COLO668 (cell line): ENCODE data around the gene ANXA2.

Experiments used
- DNase-seq: peaks from one replicate; lab custom pipeline; 2025; ENCODE audit not compliant: unreplicated experiment; lab: John Stamatoyannopoulos, UW

ANXA2 gene

GRCh38 chr15:60372227-60372626 is 25.6 kb downstream of the ANXA2 start:
- DNase-seq: no peak

- peak; percentile 52 for DNase-seq
These were observed 26.4 kb downstream of the ANXA2 start for GRCh38 chr15:60371175-60372051.

- DNase-seq: no peak
These were observed 27.0 kb downstream of the ANXA2 start for GRCh38 chr15:60370869-60371136.

DNA sequence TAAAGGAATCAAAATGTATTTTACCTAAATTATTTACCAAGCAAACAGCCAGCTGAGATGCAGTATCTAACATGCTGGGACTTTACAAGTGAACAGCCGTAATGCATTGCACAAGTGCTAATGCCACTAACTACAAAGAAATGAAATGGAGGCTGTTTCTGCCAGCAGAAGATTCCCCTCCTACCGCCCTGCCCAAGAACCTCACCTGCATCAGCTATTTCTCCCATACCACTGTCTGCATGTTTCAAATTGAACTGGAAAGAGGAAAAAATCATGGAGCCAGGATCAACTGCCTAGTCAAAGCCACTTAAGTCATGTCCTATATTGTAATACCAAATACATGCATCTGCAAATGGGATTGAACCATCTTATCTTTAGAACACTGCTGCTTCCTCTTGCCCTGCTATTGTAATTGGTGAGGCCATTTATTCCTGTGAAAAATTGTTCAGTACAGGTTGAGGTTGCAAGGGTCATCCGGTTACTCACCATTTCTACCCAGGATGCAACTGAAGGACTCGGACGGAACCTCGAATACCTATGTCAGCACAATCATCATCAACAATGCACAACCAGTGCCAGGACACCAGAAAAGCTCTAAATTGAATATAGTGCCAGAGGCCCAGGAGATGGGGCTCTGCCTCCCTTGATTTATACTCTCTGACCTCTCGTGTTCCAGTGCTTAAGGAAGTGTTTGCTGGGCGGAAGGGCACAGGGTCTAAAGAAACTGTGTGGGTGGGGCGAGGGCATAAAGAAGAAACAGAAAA is 27.5 kb downstream of the ANXA2 start:
- DNase-seq: no peak

GRCh38 chr15:60369696-60370095 is 28.1 kb downstream of the ANXA2 start:
- DNase-seq: no peak

DNA sequence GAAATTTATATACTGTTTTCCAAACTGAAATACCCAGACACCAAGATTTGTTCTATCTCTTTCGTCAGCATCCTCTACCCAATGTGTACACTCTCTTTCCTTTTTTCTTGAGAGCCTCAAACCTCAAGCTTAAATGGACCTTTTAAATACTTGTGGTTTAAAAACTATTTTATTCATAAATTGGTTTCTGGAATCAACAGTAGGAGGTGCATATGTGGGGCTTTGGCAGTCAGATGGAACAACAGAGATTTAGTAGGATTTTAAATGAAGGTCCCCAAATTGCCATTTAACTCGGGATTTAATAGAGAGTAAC is 33.2 kb downstream of the ANXA2 start:
- DNase-seq: no peak

DNA sequence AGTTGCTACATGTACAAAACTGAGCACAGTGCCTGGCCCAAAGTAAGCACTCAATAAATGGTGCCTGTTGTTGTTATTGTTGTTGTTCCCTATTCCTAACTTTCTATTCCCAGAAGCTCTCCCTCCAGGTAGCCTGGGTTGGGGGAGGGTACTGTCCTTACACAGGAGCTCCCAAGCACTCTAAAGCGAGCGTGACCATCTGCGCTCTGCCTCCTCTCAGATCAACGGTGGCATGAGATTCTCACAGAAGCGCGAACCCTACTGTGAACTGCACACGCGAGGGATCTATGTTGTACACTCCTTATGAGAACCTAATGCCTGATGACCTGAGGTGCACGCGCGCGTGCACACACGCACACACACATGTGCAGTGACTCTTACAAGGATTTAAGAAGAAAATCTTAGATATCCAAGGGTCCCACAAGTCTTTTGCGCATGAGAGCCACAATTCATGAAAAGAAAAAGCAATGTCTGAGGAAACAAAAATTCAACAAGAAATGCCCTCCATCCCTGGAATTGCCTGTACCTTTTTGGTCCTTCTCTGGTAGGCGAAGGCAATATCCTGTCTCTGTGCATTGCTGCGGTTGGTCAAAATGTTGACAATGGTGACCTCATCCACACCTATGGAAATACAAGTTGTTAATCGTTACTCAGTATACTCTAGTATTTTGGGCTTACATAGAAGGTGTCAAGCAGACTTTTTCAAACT is 33.7 kb downstream of the ANXA2 start:
- DNase-seq: no peak

GRCh38 chr15:60363087-60363549 is 34.7 kb downstream of the ANXA2 start:
- no peak for DNase-seq

GRCh38 chr15:60362321-60363086 is 35.3 kb downstream of the ANXA2 start:
- no peak for DNase-seq

DNA sequence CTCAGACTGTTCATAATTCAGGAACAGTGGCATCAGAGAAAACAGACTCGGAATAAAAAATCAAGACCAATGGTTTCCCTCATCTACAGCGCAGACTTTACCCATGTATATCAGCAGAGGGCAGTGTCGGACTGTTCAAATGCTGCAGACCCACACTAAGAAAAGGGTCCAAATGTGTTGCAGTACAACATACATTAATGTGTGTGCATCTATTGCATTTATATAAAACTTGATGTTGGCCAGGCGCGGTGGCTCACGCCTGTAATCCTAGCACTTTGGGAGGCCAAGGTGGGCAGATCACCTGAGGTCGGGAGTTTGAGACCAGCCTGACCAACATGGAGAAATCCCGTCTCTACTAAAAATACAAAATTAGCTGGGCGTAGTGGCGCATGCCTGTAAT is 38.0 kb downstream of the ANXA2 start:
- peak; percentile 29 for DNase-seq

DNA sequence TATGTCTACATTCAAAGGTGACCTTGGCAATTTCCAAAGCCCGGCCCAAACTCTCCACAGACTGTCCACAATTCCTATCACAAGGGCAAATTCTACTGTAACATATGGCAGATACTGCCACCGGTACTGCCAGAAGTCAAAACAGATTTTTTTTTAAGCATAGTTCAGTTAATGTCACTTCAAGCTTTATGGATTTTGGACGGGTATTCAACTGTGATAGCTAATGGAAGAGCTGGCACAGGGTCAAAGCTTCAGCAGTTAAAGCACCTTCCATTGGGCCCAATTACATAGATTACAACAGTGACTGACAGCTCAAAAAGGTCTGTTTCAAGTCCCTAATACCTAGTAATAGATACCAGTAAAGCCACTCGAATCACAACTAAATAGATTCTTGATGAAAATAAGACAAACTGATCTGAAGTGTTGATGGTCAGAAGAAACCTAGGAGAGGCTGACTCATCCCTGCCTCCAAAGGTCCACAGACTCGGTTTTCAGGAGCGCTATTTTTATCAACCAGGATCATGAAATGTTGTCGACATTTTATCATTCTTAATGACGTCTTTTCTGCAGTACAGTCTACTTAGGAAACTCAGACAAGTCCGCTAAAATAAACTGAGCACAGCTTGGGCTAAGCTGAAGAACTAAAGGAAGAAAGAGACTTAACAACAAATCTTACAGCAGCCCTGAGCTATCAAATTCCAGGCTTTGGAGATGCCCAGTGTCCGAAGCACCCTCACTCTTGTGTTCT is 38.7 kb downstream of the ANXA2 start:
- no peak for DNase-seq

DNA sequence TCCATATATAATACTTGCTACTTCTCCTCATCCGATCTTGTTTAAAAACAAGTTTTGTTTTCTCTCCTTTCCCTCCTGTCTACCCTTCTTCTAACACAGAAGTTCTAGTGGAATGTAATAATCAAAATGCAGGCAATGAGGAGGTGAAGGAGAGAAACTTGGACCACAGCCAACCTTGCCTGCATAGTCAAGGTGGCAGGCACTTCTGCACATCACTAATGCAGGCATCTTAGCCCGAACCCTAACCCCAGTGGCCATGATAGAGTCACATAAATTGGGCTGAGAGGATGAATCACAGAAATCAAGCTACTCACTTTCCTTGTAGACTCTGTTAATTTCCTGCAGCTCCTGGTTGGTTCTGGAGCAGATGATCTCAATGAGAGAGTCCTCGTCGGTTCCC is 41.0 kb downstream of the ANXA2 start:
- no peak for DNase-seq

- DNase-seq: no peak
These were observed 42.5 kb downstream of the ANXA2 start for GRCh38 chr15:60355148-60355857.

GRCh38 chr15:60353245-60353920 is 44.4 kb downstream of the ANXA2 start:
- peak; percentile 13 for DNase-seq

DNA sequence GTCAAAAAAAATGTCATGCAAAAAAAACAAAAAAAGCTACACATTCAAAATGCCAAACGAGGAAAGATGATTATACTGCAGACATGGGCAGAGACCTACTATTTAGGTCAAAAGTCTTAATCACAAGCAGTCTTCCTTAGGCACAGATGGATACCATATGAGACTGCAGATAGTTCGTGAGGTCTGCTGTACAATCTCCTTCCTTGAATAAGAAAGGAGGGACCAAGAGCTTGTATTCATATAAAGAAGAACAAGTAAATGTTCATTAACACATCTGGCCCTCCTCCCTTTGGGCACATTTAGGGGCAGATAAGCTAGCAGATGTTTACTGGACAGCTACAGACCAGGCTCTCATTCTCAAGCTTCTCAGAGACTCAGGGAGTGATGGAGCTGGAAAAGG is 45.3 kb downstream of the ANXA2 start:
- DNase-seq: no peak

- DNase-seq: peak; percentile 75
These were observed 46.7 kb downstream of the ANXA2 start for GRCh38 chr15:60351066-60351465.

GRCh38 chr15:60350108-60350507 is 47.7 kb downstream of the ANXA2 start:
- no peak for DNase-seq

DNA sequence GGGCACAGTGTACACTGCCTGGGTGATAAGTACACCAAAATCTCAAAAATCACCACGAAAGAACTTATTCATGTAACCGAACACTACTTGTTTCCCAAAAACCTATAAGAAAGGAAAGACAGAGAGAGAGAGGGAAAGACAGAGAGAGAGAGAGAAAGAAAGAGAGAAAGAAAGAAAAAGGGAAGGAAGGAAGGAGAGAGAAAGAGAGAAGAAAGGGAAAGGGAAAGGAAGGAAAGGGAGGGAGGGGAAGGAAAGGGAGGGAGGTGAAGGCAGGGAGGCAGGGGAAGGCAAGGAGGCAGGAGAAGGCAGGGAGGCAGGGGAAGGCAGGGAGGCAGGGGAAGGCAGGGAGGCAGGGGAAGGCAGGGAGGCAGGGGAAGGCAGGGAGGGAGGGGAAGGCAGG is 48.2 kb downstream of the ANXA2 start:
- DNase-seq: no peak

DNA sequence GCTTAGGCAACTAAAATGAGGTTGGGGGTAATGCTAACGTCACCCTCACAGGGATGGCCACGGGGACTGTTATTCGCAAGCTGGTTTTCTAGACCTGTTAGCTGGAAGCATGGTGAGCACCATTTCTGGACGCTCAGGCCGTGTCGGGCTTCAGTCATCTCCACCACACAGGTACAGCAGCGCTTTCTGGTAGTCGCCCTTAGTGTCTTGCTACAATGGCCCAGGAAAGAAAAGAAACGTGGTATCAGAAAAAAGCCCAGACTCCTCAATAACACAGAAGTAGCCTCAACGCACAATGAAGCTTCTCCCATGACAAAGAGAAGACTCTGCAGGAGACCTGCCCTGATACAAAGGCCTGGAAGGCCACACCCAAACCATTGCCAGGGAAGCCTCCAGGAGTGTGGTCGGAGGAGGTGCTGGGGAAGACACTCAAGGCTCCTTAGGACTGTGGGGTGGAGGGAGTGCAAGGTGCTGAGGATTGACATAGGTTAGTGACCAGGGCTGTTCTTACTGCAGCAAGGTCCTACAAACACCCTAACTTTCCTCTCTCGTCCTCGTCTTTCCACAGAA is 50.2 kb downstream of the ANXA2 start:
- no peak for DNase-seq
